SK-N-SH treated with all-trans-retinoic acid at 6 μM for 48 hours (cell line): ENCODE measurements around the gene KNCN.

ENCODE experiments used
- ATAC-seq: fragments of 200-7000 bp; cut with Tn5 transposase; 3 replicates; pipeline ENCODE4 v1.9.1; 2020; ENCODE audit warnings: mild to moderate bottlenecking, moderate library complexity
- ARNTL ChIP-seq: fragments of 450-650 bp; formaldehyde crosslinking; IDR thresholded peaks from 2 replicates; pipeline ENCODE4 v1.5.0; 2020; ENCODE audit warnings: low read depth, mild to moderate bottlenecking, moderate library complexity, borderline replicate concordance
- BACH2 ChIP-seq: fragments of 250-450 bp; sonication (Bioruptor Pico); IDR thresholded peaks from 2 replicates; pipeline ENCODE4 v1.9.0; 2021; ENCODE audit warnings: mild to moderate bottlenecking, borderline replicate concordance
- CREB5 ChIP-seq: fragments of 250-450 bp; sonication (Bioruptor Pico); IDR thresholded peaks from 2 replicates; pipeline ENCODE4 v1.5.1; 2020; ENCODE audit warnings: low read depth, mild to moderate bottlenecking, moderate library complexity
- CSDC2 ChIP-seq: fragments of 250-450 bp; sonication (Bioruptor Pico); IDR thresholded peaks from 2 replicates; pipeline ENCODE4 v1.5.0; 2020; ENCODE audit warnings: mild to moderate bottlenecking, moderate library complexity
- ESRRG ChIP-seq: fragments of 250-450 bp; sonication (Bioruptor Pico); IDR thresholded peaks from 2 replicates; pipeline ENCODE4 v1.6.1; 2021; ENCODE audit warnings: mild to moderate bottlenecking
- GLIS3 ChIP-seq: fragments of 250-450 bp; sonication (Bioruptor Pico); IDR thresholded peaks from 2 replicates; pipeline ENCODE4 v1.5.0; 2020; ENCODE audit warnings: mild to moderate bottlenecking, moderate library complexity
- ISL1 ChIP-seq: fragments of 250-450 bp; sonication (Bioruptor Pico); IDR thresholded peaks from 2 replicates; pipeline ENCODE4 v2.1.2; 2022; ENCODE audit warnings: mild to moderate bottlenecking, moderate library complexity
- OSR1 ChIP-seq: fragments of 250-450 bp; sonication (Bioruptor Pico); IDR thresholded peaks from 2 replicates; pipeline ENCODE4 v1.8.0; 2022; ENCODE audit warnings: moderate library complexity, mild to moderate bottlenecking, inconsistent platforms
- PATZ1 ChIP-seq: fragments of 250-450 bp; sonication (Bioruptor Pico); IDR thresholded peaks from 2 replicates; pipeline ENCODE4 v1.8.0; 2020; ENCODE audit warnings: mild to moderate bottlenecking, moderate library complexity, borderline replicate concordance
- RARB ChIP-seq: fragments of 250-450 bp; sonication (Bioruptor Pico); IDR thresholded peaks from 2 replicates; pipeline ENCODE4 v1.8.0; 2021; ENCODE audit warnings: mild to moderate bottlenecking, moderate library complexity
- SNAI2 ChIP-seq: fragments of 250-450 bp; sonication (Bioruptor Pico); IDR thresholded peaks from 2 replicates; pipeline ENCODE4 v1.5.0; 2020; ENCODE audit warnings: mild to moderate bottlenecking, moderate library complexity
- TCF4 ChIP-seq: fragments of 250-450 bp; sonication (Bioruptor Pico); IDR thresholded peaks from 2 replicates; pipeline ENCODE4 v1.8.0; 2021; ENCODE audit warnings: mild to moderate bottlenecking, moderate library complexity, borderline replicate concordance
- TOX ChIP-seq: fragments of 250-450 bp; sonication (Bioruptor Pico); IDR thresholded peaks from 2 replicates; pipeline ENCODE4 v1.8.0; 2021; ENCODE audit warnings: mild to moderate bottlenecking, moderate library complexity, borderline replicate concordance
- TSHZ2 ChIP-seq: fragments of 250-450 bp; sonication (Bioruptor Pico); IDR thresholded peaks from 2 replicates; pipeline ENCODE4 v1.5.0; 2020; ENCODE audit warnings: mild to moderate bottlenecking, moderate library complexity
- ZC3H10 ChIP-seq: fragments of 250-450 bp; sonication (Bioruptor Pico); IDR thresholded peaks from 2 replicates; pipeline ENCODE4 v1.5.1; 2021; ENCODE audit warnings: mild to moderate bottlenecking, moderate library complexity
- ZFP3 ChIP-seq: fragments of 250-450 bp; sonication (Bioruptor Pico); IDR thresholded peaks from 2 replicates; pipeline ENCODE4 v1.5.0; 2020; ENCODE audit warnings: mild to moderate bottlenecking, moderate library complexity
- ZFP30 ChIP-seq: fragments of 450-650 bp; formaldehyde crosslinking; IDR thresholded peaks from 2 replicates; pipeline ENCODE4 v1.5.0; 2022; ENCODE audit warnings: mild to moderate bottlenecking, moderate library complexity
- ZNF565 ChIP-seq: fragments of 450-650 bp; formaldehyde crosslinking; conservative IDR thresholded peaks from 2 replicates; pipeline ENCODE4 v1.5.0; 2020; ENCODE audit warnings: low read depth, mild to moderate bottlenecking, moderate library complexity
- ZNF8 ChIP-seq: fragments of 450-650 bp; formaldehyde crosslinking; IDR thresholded peaks from 2 replicates; pipeline ENCODE4 v1.5.0; 2020; ENCODE audit warnings: mild to moderate bottlenecking, moderate library complexity
- TF ChIP-seq, protein P1 (sequence below): fragments of 250-450 bp; sonication (Bioruptor Pico); IDR thresholded peaks from 2 replicates; pipeline ENCODE4 v1.8.0; 2021; ENCODE audit warnings: low read depth, mild to moderate bottlenecking, moderate library complexity, borderline replicate concordance
- TF ChIP-seq, protein P2 (sequence below): fragments of 250-450 bp; sonication (Bioruptor Pico); IDR thresholded peaks from 2 replicates; pipeline ENCODE4 v1.5.1; 2021; ENCODE audit warnings: mild to moderate bottlenecking, moderate library complexity

KNCN gene

GRCh38 chr1:46512135-46512791, 39.2 kb downstream of the KNCN start:
- no peak for ATAC-seq

GRCh38 chr1:46510998-46511365, 40.5 kb downstream of the KNCN start:
- no peak for ATAC-seq
- TF ChIP-seq BACH2 (CRISPR knock-in tag), result no peak
- no peak for TF ChIP-seq ZFP3
- TF ChIP-seq SNAI2 (CRISPR knock-in tag), result no peak
- TF ChIP-seq CREB5 (CRISPR knock-in tag), result no peak
- TF ChIP-seq RARB, result no peak
- TF ChIP-seq ISL1 (CRISPR knock-in tag), result no peak
- no peak for TF ChIP-seq ZC3H10 (CRISPR knock-in tag)
- TF ChIP-seq, protein P1, sequence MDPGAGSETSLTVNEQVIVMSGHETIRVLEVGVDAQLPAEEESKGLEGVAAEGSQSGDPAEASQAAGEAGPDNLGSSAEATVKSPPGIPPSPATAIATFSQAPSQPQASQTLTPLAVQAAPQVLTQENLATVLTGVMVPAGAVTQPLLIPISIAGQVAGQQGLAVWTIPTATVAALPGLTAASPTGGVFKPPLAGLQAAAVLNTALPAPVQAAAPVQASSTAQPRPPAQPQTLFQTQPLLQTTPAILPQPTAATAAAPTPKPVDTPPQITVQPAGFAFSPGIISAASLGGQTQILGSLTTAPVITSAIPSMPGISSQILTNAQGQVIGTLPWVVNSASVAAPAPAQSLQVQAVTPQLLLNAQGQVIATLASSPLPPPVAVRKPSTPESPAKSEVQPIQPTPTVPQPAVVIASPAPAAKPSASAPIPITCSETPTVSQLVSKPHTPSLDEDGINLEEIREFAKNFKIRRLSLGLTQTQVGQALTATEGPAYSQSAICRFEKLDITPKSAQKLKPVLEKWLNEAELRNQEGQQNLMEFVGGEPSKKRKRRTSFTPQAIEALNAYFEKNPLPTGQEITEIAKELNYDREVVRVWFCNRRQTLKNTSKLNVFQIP, result no peak
- TF ChIP-seq OSR1, result no peak
- no peak for TF ChIP-seq ARNTL (CRISPR knock-in tag)
- TF ChIP-seq TCF4, result no peak

More at GRCh38 chr1:46512135-46512791, 39.2 kb downstream of the KNCN start:
- no peak for TF ChIP-seq SNAI2 (CRISPR knock-in tag)
- TF ChIP-seq, protein P1, result no peak
- no peak for TF ChIP-seq ARNTL (CRISPR knock-in tag)
- TF ChIP-seq, protein P2, sequence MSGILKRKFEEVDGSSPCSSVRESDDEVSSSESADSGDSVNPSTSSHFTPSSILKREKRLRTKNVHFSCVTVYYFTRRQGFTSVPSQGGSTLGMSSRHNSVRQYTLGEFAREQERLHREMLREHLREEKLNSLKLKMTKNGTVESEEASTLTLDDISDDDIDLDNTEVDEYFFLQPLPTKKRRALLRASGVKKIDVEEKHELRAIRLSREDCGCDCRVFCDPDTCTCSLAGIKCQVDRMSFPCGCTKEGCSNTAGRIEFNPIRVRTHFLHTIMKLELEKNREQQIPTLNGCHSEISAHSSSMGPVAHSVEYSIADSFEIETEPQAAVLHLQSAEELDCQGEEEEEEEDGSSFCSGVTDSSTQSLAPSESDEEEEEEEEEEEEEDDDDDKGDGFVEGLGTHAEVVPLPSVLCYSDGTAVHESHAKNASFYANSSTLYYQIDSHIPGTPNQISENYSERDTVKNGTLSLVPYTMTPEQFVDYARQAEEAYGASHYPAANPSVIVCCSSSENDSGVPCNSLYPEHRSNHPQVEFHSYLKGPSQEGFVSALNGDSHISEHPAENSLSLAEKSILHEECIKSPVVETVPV, result no peak
- TF ChIP-seq ZNF565 (CRISPR knock-in tag), result no peak
- TF ChIP-seq ZFP3, result no peak
- TF ChIP-seq ESRRG (CRISPR knock-in tag), result no peak
- no peak for TF ChIP-seq TOX (CRISPR knock-in tag)
- TF ChIP-seq GLIS3 (CRISPR knock-in tag), result no peak
- no peak for TF ChIP-seq TSHZ2
- TF ChIP-seq RARB, result no peak
- TF ChIP-seq CSDC2 (CRISPR knock-in tag), result no peak
- TF ChIP-seq ZFP30 (CRISPR knock-in tag), result no peak
- TF ChIP-seq TCF4, result no peak
- TF ChIP-seq PATZ1 (CRISPR knock-in tag), result no peak
- no peak for TF ChIP-seq ZNF8 (CRISPR knock-in tag)
- no peak for TF ChIP-seq CREB5 (CRISPR knock-in tag)
- no peak for TF ChIP-seq BACH2 (CRISPR knock-in tag)
